GM12878 (cell line): ENCODE results near the gene PGR.

Experiments used
- CTCF ChIP-seq, 3 experiments: IDR thresholded peaks in 2 of 3; conservative IDR thresholded peaks in 1 of 3; 2 replicates each; pipeline ENCODE4 v1.5.1; 2011; ENCODE audit warnings: low read depth in 3 of 3, low read length in 3 of 3, mild to moderate bottlenecking in 3 of 3, control low read depth in 2 of 3, moderate library complexity in 2 of 3, inconsistent platforms in 1 of 3, mixed read lengths in 1 of 3; ENCODE audit not compliant: control insufficient read depth in 2 of 3, insufficient read depth in 1 of 3; ENCODE audit errors: extremely low read depth in 1 of 3
- REST ChIP-seq: IDR thresholded peaks from 2 replicates; pipeline ENCODE4 v1.6.1; 2012; ENCODE audit warnings: mild to moderate bottlenecking, low read depth, low read length
- SP1 ChIP-seq: IDR thresholded peaks from one replicate; pipeline ENCODE4 v1.6.1; 2011; ENCODE audit warnings: low read depth, low read length
- WRNIP1 ChIP-seq: IDR thresholded peaks from 2 replicates; pipeline ENCODE4 v1.6.1; 2011; ENCODE audit warnings: low read depth, low read length, improper control_type of control experiment, borderline replicate concordance

GRCh38 chr11:101113540-101113939 is 16.1 kb downstream of the PGR start:
- no peak for TF ChIP-seq SP1
- no peak for TF ChIP-seq REST
- TF ChIP-seq WRNIP1, result no peak
- no peak for TF ChIP-seq CTCF (IDR thresholded peaks at IDR 0.05 in 2 of 3, conservative IDR thresholded peaks at IDR 0.05 in 1 of 3; ENCODE audit: control insufficient read depth in 2 of 3, extremely low read depth in 1 of 3, insufficient read depth in 1 of 3, low read depth in 3 of 3, low read length in 3 of 3)
